ENCODE measurements around the gene NACC1. TPM values are rescaled to one million over a fixed set of nuclear protein-coding genes. Genes with fewer than 3 reads are reported as not detected.

NACC1 gene
- total RNA-seq, 3 donors from 2014 or later, result 8.5 to 20.5 (median 19.7) TPM

- H3K27me3 ChIP-seq, result no peaks in the 10 kb centered on the region
- intact Hi-C loops (cut with DNase I; ENCODE audit: low total_unique reads), result no loop called here
- no peak for TF ChIP-seq POLR2A (IDR thresholded peaks at IDR 0.05)
- TF ChIP-seq POLR2AphosphoS5 (IDR thresholded peaks at IDR 0.05), result no peak
- TF ChIP-seq, protein P1, sequence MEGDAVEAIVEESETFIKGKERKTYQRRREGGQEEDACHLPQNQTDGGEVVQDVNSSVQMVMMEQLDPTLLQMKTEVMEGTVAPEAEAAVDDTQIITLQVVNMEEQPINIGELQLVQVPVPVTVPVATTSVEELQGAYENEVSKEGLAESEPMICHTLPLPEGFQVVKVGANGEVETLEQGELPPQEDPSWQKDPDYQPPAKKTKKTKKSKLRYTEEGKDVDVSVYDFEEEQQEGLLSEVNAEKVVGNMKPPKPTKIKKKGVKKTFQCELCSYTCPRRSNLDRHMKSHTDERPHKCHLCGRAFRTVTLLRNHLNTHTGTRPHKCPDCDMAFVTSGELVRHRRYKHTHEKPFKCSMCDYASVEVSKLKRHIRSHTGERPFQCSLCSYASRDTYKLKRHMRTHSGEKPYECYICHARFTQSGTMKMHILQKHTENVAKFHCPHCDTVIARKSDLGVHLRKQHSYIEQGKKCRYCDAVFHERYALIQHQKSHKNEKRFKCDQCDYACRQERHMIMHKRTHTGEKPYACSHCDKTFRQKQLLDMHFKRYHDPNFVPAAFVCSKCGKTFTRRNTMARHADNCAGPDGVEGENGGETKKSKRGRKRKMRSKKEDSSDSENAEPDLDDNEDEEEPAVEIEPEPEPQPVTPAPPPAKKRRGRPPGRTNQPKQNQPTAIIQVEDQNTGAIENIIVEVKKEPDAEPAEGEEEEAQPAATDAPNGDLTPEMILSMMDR (IDR thresholded peaks at IDR 0.05), result no peak
- no peak overlapping the region for H3K4me3 ChIP-seq
- peaks cover 29 to 30% of the 10 kb centered on the region in 2 donors for H3K4me1 ChIP-seq
- no peaks in the 10 kb centered on the region for H3K36me3 ChIP-seq
- no peak for DNase-seq (ENCODE audit: low spot score in 2 of 2)
- H3K27ac ChIP-seq, result peak overlapping the region; percentile 79 to 90
- H3K9me3 ChIP-seq, result no peaks in the 10 kb centered on the region
Measured at GRCh38 chr19:13077240-13077639, 40.8 kb upstream of the NACC1 start.

- intact Hi-C loops (cut with DNase I; ENCODE audit: low total_unique reads), result no loop called here
- H3K36me3 ChIP-seq, result no peaks in the 10 kb centered on the region
Measured at GRCh38 chr19:13078381-13078780, 39.7 kb upstream of the NACC1 start.

GRCh38 chr19:13078897-13079541, 39.0 kb upstream of the NACC1 start:
- no peaks in the 10 kb centered on the region for H3K9me3 ChIP-seq
- intact Hi-C loops (cut with DNase I; ENCODE audit: low total_unique reads), result no loop called here
- no peaks in the 10 kb centered on the region for H3K27me3 ChIP-seq
- peak overlapping the region; percentile 79 to 90 for H3K27ac ChIP-seq
- no peaks in the 10 kb centered on the region for H3K36me3 ChIP-seq
- H3K4me1 ChIP-seq, result peaks cover 29 to 30% of the 10 kb centered on the region in 2 donors
- H3K4me3 ChIP-seq, result peak overlapping the region in 1 of 3 donors; percentile 5
- DNase-seq (ENCODE audit: low spot score in 2 of 2), result no peak
- peak in 1 of 3 donors; percentile 7 for TF ChIP-seq POLR2AphosphoS5 (IDR thresholded peaks at IDR 0.05)
- TF ChIP-seq, protein P1 (IDR thresholded peaks at IDR 0.05), result no peak

More at GRCh38 chr19:13078381-13078780, 39.7 kb upstream of the NACC1 start:
- Histone ChIP-seq H3K9me3 (no peaks in the 10 kb centered on the region), H3K4me1 (peaks cover 29 to 30% of the 10 kb centered on the region in 2 donors), H3K4me3 (no peak overlapping the region), H3K27me3 (no peaks in the 10 kb centered on the region), H3K27ac (peak overlapping the region; percentile 79 to 90)
- no peak for DNase-seq (ENCODE audit: low spot score in 2 of 2)
- TF ChIP-seq, protein P1 (IDR thresholded peaks at IDR 0.05), result no peak
- TF ChIP-seq POLR2A (IDR thresholded peaks at IDR 0.05), result no peak
- TF ChIP-seq POLR2AphosphoS5 (IDR thresholded peaks at IDR 0.05), result no peak

GRCh38 chr19:13079542-13079986, 38.5 kb upstream of the NACC1 start:
- Histone ChIP-seq H3K9me3 (no peaks in the 10 kb centered on the region), H3K27me3 (no peaks in the 10 kb centered on the region), H3K4me3 (peak overlapping the region in 1 of 3 donors; percentile 5), H3K27ac (peak overlapping the region; percentile 79 to 90), H3K36me3 (no peaks in the 10 kb centered on the region), H3K4me1 (peaks cover 29 to 30% of the 10 kb centered on the region in 2 donors)
- DNase-seq (ENCODE audit: low spot score in 2 of 2), result no peak
- TF ChIP-seq POLR2AphosphoS5 (IDR thresholded peaks at IDR 0.05) (peak in 2 of 3 donors; percentile 15 to 48), POLR2A (IDR thresholded peaks at IDR 0.05) (no peak)
- intact Hi-C loops (cut with DNase I; ENCODE audit: low total_unique reads), result no loop called here

DNA sequence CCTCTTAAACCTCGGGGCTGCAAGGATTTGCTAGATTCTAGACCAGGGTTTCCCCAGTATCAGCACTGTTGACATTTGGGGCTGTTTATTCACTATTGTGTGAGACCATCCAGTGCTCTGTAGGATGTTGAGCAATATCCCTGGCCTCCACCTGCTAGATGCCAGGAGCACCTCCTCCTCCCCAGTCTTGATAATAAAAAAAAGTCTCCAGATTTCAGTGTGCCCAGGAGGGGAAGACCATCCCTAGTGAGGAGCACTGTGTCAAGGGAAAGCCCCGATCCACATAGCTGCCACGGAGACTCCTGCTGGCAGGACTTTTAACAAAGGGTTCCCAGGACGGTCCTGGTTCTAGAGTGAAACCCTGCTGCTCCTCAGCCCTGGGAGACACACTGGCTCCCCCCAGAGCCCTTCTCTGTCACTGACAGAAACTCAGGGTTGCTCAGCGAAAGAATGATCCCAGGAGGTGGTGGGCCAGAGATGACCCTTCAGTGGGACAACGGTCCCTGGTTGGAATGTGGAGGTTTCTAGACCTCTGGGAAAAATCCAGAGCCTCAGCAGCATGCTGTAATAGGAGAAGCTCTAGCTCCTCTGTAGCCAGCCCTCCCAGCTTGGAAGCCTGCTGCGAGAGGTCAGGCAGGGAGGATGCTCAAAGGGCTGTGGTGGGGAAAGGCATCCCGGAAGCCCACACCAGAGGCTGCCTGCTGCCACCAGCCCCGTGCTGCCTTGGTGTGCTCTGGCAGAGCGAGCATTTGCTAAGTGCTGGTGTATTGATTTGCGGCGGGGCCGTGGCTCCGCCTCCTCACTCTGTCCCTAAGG, 35.7 kb upstream of the NACC1 start:
- H3K27me3 ChIP-seq, result no peaks in the 10 kb centered on the region
- peak overlapping the region; percentile 33 to 72 for H3K27ac ChIP-seq
- no peaks in the 10 kb centered on the region for H3K36me3 ChIP-seq
- H3K4me3 ChIP-seq, result no peak overlapping the region
- intact Hi-C loops (cut with DNase I; ENCODE audit: low total_unique reads), result no loop called here
- H3K9me3 ChIP-seq, result no peaks in the 10 kb centered on the region
- peaks cover 18 to 19% of the 10 kb centered on the region in 2 donors for H3K4me1 ChIP-seq
- TF ChIP-seq, protein P1 (IDR thresholded peaks at IDR 0.05), result peak in 1 of 3 donors; percentile 10
- no peak for TF ChIP-seq POLR2AphosphoS5 (IDR thresholded peaks at IDR 0.05)
- DNase-seq (ENCODE audit: low spot score in 2 of 2), result no peak

Measured in breast epithelium (tissue), 4 donors.